Smooth muscle cell (in vitro differentiated cells): Measurements from ENCODE around the gene FBRSL1. TPM values are rescaled to one million over a fixed set of nuclear protein-coding genes. Genes with fewer than 3 reads are reported as not detected.
A peak's percentile ranks its signal among the peaks of the same experiment; 100 is the strongest.

ENCODE experiments used
- DNase-seq: peaks from one replicate; lab custom pipeline; 2025; ENCODE audit not compliant: unreplicated experiment; lab: John Stamatoyannopoulos, UW
- H2AFZ ChIP-seq: fragments of 200-600 bp; sonication (generic); 2 replicates; pipeline ENCODE4 v1.6.0; 2016; ENCODE audit warnings: antibody characterized with exemption, low read depth, mild to moderate bottlenecking
- H3F3A ChIP-seq: fragments of 200-600 bp; sonication (generic); 2 replicates; pipeline ENCODE4 v1.6.0; 2017; ENCODE audit warnings: antibody characterized with exemption, low read depth
- H3K27ac ChIP-seq: fragments of 200-600 bp; sonication (generic); 2 replicates; pipeline ENCODE4 v1.5.1; 2016; ENCODE audit warnings: low read depth, mild to moderate bottlenecking
- H3K27me3 ChIP-seq: fragments of 200-600 bp; sonication (generic); 2 replicates; pipeline ENCODE4 v1.6.1; 2016; ENCODE audit warnings: low read depth, mild to moderate bottlenecking
- H3K36me3 ChIP-seq: fragments of 200-600 bp; sonication (generic); 2 replicates; pipeline ENCODE4 v1.5.1; 2016; ENCODE audit warnings: low read depth
- H3K4me1 ChIP-seq: fragments of 200-600 bp; sonication (generic); 2 replicates; pipeline ENCODE4 v1.5.1; 2016; ENCODE audit warnings: low read depth
- H3K4me2 ChIP-seq: fragments of 200-600 bp; sonication (generic); 2 replicates; pipeline ENCODE4 v1.6.0; 2016; ENCODE audit warnings: mild to moderate bottlenecking
- H3K4me3 ChIP-seq: fragments of 200-600 bp; sonication (generic); 2 replicates; pipeline ENCODE4 v1.5.1; 2016; ENCODE audit warnings: mild to moderate bottlenecking
- H3K79me2 ChIP-seq: fragments of 200-600 bp; sonication (generic); 2 replicates; pipeline ENCODE4 v1.6.0; 2016; ENCODE audit warnings: low read depth, mild to moderate bottlenecking
- H3K9ac ChIP-seq: fragments of 200-600 bp; sonication (generic); 2 replicates; pipeline ENCODE4 v1.6.0; 2016; ENCODE audit warnings: low read depth
- H3K9me3 ChIP-seq: fragments of 200-600 bp; sonication (generic); replicated peaks from 2 replicates; pipeline ENCODE4 v1.5.1; 2016; ENCODE audit warnings: low read depth
- H4K20me1 ChIP-seq: fragments of 200-600 bp; sonication (generic); 2 replicates; pipeline ENCODE4 v1.6.0; 2016; ENCODE audit warnings: low read depth
- CTCF ChIP-seq: fragments of 200-600 bp; sonication (generic); IDR thresholded peaks from 2 replicates; pipeline ENCODE4 v1.5.1; 2017; ENCODE audit warnings: borderline replicate concordance, mild to moderate bottlenecking, antibody characterized with exemption; ENCODE audit not compliant: insufficient read depth, poor library complexity, severe bottlenecking
- WGBS: methylation state at CpG from one replicate; pipeline ENCODE4 v1.1.7; 2016; ENCODE audit warnings: low lambda C conversion rate; 5-methylcytosine and 5-hydroxymethylcytosine counted together
- polyA plus RNA-seq: library from polyadenylated mRNA; unstranded; fragments of >200 nt; fragmentation: Nextera tagmentation; extraction: Ambion mirVana; gene quantifications from 2 replicates; pipeline ENCODE4 v1.2.1, GENCODE V29; 2016
- total RNA-seq: library from RNA; depleted of rRNA; stranded (reverse); fragments of >200 nt; gene quantifications from 2 replicates; pipeline ENCODE4 v1.2.3, GENCODE V29; 2014

The FBRSL1 gene
- total and polyA plus RNA-seq, 2 experiments from 2014 or later: 7.9 to 17.6 TPM

- H3K4me3 ChIP-seq: peak overlapping the region; percentile 85
- H3K79me2 ChIP-seq: peaks cover 28% of the 10 kb centered on the region
- no peaks in the 10 kb centered on the region for H3F3A ChIP-seq
- peak overlapping the region; percentile 98 for H3K4me2 ChIP-seq
- no peak overlapping the region for H3K27ac ChIP-seq
- H3K27me3 ChIP-seq: no peaks in the 10 kb centered on the region
- peaks cover 12% of the 10 kb centered on the region for H3K4me1 ChIP-seq
- WGBS: 57% methylated on average over 22 of the region's 23 CpGs
- no peak for TF ChIP-seq CTCF
- peaks cover 28% of the 10 kb centered on the region for H4K20me1 ChIP-seq
- no peaks in the 10 kb centered on the region for H3K9me3 ChIP-seq
- no peak overlapping the region for H3K9ac ChIP-seq
- H3K36me3 ChIP-seq: no peaks in the 10 kb centered on the region
- no peak overlapping the region for H2AFZ ChIP-seq
- no peak for DNase-seq
Observed at GRCh38 chr12:132488127-132489077, 1.5 kb upstream of the FBRSL1 start.

- Histone ChIP-seq H3K4me1 (peaks cover 12% of the 10 kb centered on the region), H3K27me3 (no peaks in the 10 kb centered on the region), H3K36me3 (no peaks in the 10 kb centered on the region), H3F3A (no peaks in the 10 kb centered on the region), H2AFZ (peak overlapping the region; percentile 91), H3K4me3 (peak overlapping the region; percentile 85), H3K4me2 (peak overlapping the region; percentile 98), H3K27ac (no peak overlapping the region), H3K79me2 (peaks cover 35% of the 10 kb centered on the region), H4K20me1 (peaks cover 36% of the 10 kb centered on the region), H3K9ac (no peak overlapping the region), H3K9me3 (no peaks in the 10 kb centered on the region)
- WGBS: 3% methylated on average over 27 of the region's 46 CpGs
- DNase-seq: peak; percentile 23
- TF ChIP-seq CTCF: no peak
Observed at GRCh38 chr12:132489078-132489601, 811 bp upstream of the FBRSL1 start.

- no peaks in the 10 kb centered on the region for H3K27me3 ChIP-seq
- H4K20me1 ChIP-seq: peaks cover 50% of the 10 kb centered on the region
- H3K4me2 ChIP-seq: peak overlapping the region; percentile 99
- no peaks in the 10 kb centered on the region for H3F3A ChIP-seq
- no peaks in the 10 kb centered on the region for H3K36me3 ChIP-seq
- DNase-seq: no peak
- 4% methylated on average over 62 of the region's 110 CpGs for WGBS
- peaks cover 50% of the 10 kb centered on the region for H3K79me2 ChIP-seq
- H3K27ac ChIP-seq: no peak overlapping the region
- H3K4me1 ChIP-seq: peaks cover 12% of the 10 kb centered on the region
- H3K4me3 ChIP-seq: peak overlapping the region; percentile 77
- H3K9me3 ChIP-seq: no peaks in the 10 kb centered on the region
- TF ChIP-seq CTCF: no peak
- peak overlapping the region; percentile 73 for H3K9ac ChIP-seq
- H2AFZ ChIP-seq: no peak overlapping the region
Observed at GRCh38 chr12:132490422-132491137, 629 bp downstream of the FBRSL1 start.
